Astrocyte (in vitro differentiated cells and primary cell): ENCODE results near the gene ANKRD13C.
"Not testable (repeated sequence)": the region's sequence is repeated elsewhere in the genome, so short reads cannot be mapped to it uniquely, and the experiment has no call there.

Experiments
- EZH2 ChIP-seq: IDR thresholded peaks from 2 replicates; pipeline ENCODE4 v1.6.1; 2012; ENCODE audit warnings: mild to moderate bottlenecking, low read length, inconsistent platforms; ENCODE audit not compliant: insufficient read depth
- TF ChIP-seq, protein P1 (sequence below): IDR thresholded peaks from 2 replicates; pipeline ENCODE4 v1.5.1; 2011; ENCODE audit warnings: low read depth, mild to moderate bottlenecking, inconsistent platforms, low read length, moderate library complexity; ENCODE audit not compliant: insufficient read depth

DNA sequence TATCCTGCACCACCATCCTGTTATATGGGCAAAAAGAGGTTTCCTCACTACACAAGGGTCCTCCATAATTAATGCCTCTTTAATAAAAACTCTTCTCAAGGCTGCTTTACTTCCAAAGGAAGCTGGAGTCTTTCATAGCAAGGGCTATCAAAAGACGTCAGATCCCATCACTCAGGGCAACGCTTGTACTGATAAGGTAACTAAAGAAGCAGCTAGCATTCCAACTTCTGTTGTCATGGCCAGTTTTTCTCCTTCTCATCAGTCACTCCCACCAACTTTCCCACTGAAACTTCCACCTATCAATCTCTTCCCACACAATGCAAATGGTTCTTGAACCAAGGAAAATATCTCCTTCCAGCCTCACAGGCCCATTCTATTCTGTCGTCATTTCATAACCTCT, 17.1 kb upstream of the ANKRD13C start:
- TF ChIP-seq, protein P1, sequence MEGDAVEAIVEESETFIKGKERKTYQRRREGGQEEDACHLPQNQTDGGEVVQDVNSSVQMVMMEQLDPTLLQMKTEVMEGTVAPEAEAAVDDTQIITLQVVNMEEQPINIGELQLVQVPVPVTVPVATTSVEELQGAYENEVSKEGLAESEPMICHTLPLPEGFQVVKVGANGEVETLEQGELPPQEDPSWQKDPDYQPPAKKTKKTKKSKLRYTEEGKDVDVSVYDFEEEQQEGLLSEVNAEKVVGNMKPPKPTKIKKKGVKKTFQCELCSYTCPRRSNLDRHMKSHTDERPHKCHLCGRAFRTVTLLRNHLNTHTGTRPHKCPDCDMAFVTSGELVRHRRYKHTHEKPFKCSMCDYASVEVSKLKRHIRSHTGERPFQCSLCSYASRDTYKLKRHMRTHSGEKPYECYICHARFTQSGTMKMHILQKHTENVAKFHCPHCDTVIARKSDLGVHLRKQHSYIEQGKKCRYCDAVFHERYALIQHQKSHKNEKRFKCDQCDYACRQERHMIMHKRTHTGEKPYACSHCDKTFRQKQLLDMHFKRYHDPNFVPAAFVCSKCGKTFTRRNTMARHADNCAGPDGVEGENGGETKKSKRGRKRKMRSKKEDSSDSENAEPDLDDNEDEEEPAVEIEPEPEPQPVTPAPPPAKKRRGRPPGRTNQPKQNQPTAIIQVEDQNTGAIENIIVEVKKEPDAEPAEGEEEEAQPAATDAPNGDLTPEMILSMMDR = not testable (repeated sequence)
- not testable (repeated sequence) for TF ChIP-seq EZH2
